ENCODE measurements around the gene KRI1.

KRI1 gene

GRCh38 chr19:10565567-10566407, at the start of gene KRI1:
KRI1 (minus strand) TSS chr19:10566010; CDS start chr19:10565999, 11 bp downstream.
- peak; percentile 99 for DNase-seq (ENCODE audit: low spot score)

GRCh38 chr19:10612499-10613119, 46.8 kb upstream of the KRI1 start:
- in situ Hi-C loops (cut with MboI; ENCODE audit: low pct_unique_long_range_greater_than_20kb, low sequenced_read_pairs, unreplicated experiment) = no loop called here
- no peak for DNase-seq (ENCODE audit: low spot score)
- TF ChIP-seq, protein P1, sequence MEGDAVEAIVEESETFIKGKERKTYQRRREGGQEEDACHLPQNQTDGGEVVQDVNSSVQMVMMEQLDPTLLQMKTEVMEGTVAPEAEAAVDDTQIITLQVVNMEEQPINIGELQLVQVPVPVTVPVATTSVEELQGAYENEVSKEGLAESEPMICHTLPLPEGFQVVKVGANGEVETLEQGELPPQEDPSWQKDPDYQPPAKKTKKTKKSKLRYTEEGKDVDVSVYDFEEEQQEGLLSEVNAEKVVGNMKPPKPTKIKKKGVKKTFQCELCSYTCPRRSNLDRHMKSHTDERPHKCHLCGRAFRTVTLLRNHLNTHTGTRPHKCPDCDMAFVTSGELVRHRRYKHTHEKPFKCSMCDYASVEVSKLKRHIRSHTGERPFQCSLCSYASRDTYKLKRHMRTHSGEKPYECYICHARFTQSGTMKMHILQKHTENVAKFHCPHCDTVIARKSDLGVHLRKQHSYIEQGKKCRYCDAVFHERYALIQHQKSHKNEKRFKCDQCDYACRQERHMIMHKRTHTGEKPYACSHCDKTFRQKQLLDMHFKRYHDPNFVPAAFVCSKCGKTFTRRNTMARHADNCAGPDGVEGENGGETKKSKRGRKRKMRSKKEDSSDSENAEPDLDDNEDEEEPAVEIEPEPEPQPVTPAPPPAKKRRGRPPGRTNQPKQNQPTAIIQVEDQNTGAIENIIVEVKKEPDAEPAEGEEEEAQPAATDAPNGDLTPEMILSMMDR (IDR thresholded peaks at IDR 0.05; ENCODE audit: extremely low read depth, insufficient read depth, missing control alignments) = no peak

More at GRCh38 chr19:10565567-10566407, at the start of gene KRI1:
- TF ChIP-seq, protein P1 (IDR thresholded peaks at IDR 0.05; ENCODE audit: extremely low read depth, insufficient read depth, missing control alignments) = no peak
- in situ Hi-C loops (cut with MboI; ENCODE audit: low pct_unique_long_range_greater_than_20kb, low sequenced_read_pairs, unreplicated experiment) = no loop called here

DNA sequence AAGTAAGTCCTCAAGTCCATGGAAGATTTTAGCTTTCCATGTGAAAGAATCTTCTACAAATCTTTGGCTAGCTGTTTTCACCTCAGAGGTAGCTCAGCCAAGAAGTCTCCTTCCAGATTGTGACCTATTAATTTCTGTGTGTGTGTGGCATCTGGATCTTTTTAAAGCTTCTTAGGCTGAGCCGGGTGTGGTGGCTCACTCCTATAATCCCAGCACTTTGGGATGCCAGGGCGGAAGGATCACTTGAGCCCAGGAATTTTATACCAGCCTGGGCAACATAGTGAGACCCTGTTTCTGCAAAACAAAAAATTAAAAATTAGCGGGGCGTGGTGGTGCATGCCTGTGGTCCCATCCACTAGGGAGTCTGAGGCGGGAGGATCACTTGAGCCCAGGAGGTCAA, 46.1 kb upstream of the KRI1 start:
- TF ChIP-seq, protein P1 (IDR thresholded peaks at IDR 0.05; ENCODE audit: extremely low read depth, insufficient read depth, missing control alignments) = no peak
- no peak for DNase-seq (ENCODE audit: low spot score)

DNA sequence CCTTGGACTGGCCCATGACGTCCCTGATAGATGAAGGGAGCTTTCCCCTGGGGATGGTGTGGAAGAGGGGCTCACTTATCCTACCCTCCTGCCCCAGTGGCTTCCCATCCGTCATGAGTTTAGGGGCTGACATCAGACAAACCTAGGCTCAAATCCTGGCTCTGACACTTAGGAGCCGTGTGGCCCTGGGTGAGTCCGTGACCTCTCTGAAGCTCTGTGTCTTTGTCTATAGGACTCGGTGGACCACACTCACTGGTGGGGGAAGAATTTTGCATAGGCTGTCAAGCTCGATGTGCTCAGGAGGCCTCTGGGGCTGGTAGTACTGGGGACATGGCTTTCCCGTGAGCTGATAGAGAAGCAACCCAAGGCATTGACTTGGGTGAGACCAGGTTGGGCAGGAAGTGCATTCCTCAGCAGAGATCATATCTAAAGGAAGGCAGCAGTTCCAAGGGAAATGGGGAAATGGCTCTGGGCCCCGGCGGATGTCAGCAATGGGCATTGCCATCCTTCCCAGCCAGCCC, 38.7 kb upstream of the KRI1 start:
- in situ Hi-C loops (cut with MboI; ENCODE audit: low pct_unique_long_range_greater_than_20kb, low sequenced_read_pairs, unreplicated experiment) = no loop called here
- TF ChIP-seq, protein P1 (IDR thresholded peaks at IDR 0.05; ENCODE audit: extremely low read depth, insufficient read depth, missing control alignments) = no peak
- peak; percentile 68 for DNase-seq (ENCODE audit: low spot score)

More for the DNA sequence above, 46.1 kb upstream of the KRI1 start:
- in situ Hi-C loops (cut with MboI; ENCODE audit: low pct_unique_long_range_greater_than_20kb, low sequenced_read_pairs, unreplicated experiment) = no loop called here

GRCh38 chr19:10603873-10604459, 38.2 kb upstream of the KRI1 start:
- TF ChIP-seq, protein P1 (IDR thresholded peaks at IDR 0.05; ENCODE audit: extremely low read depth, insufficient read depth, missing control alignments) = no peak
- in situ Hi-C loops (cut with MboI; ENCODE audit: low pct_unique_long_range_greater_than_20kb, low sequenced_read_pairs, unreplicated experiment) = no loop called here

GRCh38 chr19:10603084-10603872, 37.5 kb upstream of the KRI1 start:
- TF ChIP-seq, protein P1 (IDR thresholded peaks at IDR 0.05; ENCODE audit: extremely low read depth, insufficient read depth, missing control alignments) = no peak
- in situ Hi-C loops (cut with MboI; ENCODE audit: low pct_unique_long_range_greater_than_20kb, low sequenced_read_pairs, unreplicated experiment) = no loop called here
- DNase-seq (ENCODE audit: low spot score) = peak; percentile 73

More at GRCh38 chr19:10603873-10604459, 38.2 kb upstream of the KRI1 start:
- DNase-seq (ENCODE audit: low spot score) = peak; percentile 69
